Fibroblast of gingiva (primary cell): Measurements from ENCODE around the gene HAS3.
"Not testable (repeated sequence)": the region's sequence is repeated elsewhere in the genome, so short reads cannot be mapped to it uniquely, and the experiment has no call there.

ENCODE experiments used
- DNase-seq: peaks from one replicate; pipeline ENCODE4 v3.0.0-alpha.2; 2011; ENCODE audit warnings: low read depth

HAS3 gene, protein sequence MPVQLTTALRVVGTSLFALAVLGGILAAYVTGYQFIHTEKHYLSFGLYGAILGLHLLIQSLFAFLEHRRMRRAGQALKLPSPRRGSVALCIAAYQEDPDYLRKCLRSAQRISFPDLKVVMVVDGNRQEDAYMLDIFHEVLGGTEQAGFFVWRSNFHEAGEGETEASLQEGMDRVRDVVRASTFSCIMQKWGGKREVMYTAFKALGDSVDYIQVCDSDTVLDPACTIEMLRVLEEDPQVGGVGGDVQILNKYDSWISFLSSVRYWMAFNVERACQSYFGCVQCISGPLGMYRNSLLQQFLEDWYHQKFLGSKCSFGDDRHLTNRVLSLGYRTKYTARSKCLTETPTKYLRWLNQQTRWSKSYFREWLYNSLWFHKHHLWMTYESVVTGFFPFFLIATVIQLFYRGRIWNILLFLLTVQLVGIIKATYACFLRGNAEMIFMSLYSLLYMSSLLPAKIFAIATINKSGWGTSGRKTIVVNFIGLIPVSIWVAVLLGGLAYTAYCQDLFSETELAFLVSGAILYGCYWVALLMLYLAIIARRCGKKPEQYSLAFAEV

DNA sequence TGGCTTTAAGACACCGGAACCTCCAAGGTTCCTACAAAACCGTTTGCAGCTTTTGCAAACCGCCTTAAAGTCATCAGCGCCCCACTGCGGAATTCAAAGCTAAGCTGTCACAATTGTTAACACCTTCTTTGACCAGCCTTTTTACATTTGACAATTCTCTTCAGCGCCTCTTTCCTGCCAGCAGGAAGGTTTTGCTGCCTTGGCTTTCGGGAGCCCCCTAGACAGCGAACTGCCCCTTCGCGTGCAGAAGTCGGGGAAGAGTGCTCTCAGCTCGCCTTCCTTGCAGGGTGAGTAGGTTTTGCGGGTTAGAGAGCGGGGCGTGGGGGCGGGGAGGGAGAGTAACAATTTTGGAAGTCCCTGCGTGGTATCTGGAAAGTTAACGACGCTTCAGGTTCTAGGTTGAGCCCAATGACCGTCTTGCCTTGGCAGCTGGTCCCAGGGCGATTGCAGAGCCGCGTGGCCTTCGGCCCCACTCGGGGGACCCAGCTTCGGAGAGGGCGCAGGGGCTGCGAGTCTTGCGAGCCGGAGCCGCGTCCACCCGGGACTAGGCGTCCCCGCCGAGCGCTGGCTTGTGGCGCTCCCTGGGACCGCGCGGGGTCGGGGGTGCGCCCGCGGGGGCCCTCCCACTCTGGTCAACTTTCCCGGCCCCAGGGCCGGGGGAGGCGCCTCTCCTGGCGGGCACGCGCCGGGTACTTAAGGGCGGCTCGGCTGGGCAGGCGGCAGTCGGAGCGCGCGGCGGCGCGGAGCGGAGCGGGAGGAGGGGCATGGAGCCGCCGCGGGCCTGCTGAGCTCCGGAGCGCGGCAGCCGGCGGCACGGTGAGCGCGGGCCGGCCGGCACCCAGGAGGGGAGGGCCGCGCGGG lies at the start of gene HAS3:
HAS3 (plus strand) TSS at position 153 of the 861 bp plus-strand sequence. CDS start 3,743 bp downstream, outside the sequence.
- peak; percentile 55 for DNase-seq

DNA sequence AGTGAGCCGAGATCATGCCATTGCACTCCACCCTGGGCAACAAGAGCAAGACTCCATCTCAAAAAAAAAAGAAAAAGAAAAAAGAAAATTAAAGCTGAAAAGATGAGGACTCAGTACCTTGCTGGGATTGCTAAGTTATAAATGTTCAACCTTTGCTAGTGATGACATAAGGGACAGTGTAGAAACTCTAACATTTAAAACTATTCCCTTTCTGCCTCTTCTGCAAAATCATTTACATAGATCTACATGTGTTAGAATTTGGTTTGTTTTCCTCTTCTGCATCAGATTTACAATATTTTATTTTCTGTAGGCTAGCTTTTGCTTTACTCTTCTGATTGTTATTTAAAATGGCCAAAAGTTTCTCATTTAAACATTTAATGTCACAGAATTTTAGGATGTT lies 49.5 kb upstream of the HAS3 start:
- DNase-seq, result no peak

DNA sequence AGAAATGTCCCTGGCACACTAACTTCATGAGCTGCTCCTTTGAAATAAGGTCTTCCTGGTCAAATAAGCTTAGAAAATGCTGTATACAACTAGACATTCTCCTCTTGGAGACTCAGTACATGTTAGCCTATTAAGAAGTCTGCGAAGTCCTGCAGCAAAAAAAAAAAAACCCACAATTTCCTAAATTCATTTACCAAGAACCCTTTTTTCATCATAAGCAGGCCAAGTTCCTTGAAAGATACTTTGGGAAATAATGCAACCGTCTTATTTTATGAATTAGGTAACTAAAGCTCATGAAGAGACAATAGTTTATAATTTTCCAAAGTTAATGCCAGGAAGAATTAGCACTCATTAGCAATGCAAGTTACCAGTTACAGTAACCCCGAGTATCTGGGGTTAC lies 49.0 kb upstream of the HAS3 start:
- no peak for DNase-seq

DNA sequence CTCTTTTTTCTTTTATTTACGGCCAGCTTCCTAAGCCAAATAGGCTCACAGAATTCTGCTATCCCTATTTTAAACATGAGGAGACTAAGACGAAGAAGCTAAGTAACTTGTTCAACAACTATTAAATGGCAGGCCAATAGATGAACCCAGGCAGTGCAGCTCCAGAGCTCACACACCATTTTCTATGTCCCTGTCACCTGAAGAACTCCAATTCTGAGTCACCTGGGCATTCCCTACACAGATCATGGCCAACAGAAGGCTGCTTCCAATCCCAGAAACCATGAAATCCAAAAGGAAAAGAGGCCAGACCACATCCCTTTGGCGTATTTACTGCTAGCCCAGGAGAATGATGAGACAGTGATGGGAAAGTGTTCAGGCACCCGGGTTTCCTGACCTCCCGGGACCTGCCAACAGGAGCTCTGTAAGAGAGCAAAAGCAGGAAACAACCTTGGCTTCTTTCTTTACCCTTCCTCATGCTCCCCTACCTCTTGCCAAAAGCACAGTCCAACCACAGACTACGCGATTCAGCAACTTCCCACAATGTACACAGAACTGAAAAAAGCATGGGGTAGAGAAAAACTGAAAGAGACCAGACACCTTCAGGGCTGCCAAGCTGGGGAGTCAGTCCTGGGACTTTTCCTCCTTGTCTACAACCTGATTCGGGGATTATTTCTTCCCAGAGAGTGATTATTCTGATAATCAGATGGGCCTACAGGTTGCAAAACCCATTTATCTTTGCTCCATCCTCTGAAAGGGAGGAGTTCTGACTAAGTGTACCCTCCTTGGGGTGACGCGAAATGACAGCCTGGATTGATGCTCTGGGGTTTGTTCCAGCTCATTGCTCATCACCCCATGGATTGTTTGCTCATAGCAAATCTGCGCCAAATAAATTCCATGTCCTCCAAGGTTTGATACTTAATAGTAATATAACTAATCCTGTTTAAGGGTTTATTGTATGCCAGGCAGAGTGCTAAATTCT lies 47.8 kb upstream of the HAS3 start:
- DNase-seq, result peak; percentile 82

DNA sequence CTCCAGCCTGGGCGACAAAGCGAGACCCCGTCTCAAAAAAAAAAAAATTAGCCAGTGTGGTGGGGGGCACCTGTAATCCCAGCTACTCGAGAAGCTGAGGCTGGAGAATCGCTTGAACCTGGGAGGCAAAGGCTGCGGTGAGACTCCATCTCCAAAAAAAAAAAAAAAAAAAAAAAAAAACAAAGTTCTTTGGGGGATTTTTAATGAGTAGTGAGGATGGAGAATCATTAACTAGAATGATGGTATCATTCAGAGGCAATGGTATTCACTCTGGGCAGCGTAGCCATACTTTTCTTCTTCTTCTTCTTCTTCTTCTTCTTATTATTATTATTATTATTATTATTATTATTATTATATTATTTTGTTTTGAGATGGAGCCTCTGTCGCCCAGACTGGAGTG lies 42.0 kb upstream of the HAS3 start:
- DNase-seq, result not testable (repeated sequence)

DNA sequence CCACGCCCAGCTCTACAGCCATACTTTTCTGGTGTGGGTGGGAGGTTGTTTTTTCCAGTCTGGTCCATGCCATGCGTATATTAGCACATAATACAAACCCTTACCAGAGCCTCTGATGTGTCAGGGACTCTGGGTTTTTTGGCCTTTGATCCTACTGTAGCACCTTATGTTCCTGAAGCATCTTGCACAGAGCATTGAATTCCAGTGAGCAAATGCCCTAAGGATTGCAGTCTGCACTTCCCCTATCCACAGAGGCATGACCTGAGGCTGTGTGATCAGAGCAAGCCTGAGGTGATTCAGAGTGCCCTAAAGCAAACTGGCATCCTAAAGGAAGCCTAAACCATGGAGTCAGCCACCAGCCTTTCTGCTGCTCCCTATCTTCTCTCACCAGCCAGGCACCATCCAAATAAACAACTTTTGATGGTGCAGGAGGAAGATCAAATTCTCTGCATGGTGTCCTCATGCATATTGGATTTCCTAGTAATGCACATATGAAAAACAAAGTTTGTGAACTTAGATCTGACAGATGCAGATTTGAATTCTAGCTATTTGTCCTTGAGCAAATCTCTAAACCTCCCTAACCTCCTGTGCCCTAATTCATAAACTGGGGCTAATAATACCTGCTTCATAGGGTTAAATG lies 41.2 kb upstream of the HAS3 start:
- peak; percentile 68 for DNase-seq

DNA sequence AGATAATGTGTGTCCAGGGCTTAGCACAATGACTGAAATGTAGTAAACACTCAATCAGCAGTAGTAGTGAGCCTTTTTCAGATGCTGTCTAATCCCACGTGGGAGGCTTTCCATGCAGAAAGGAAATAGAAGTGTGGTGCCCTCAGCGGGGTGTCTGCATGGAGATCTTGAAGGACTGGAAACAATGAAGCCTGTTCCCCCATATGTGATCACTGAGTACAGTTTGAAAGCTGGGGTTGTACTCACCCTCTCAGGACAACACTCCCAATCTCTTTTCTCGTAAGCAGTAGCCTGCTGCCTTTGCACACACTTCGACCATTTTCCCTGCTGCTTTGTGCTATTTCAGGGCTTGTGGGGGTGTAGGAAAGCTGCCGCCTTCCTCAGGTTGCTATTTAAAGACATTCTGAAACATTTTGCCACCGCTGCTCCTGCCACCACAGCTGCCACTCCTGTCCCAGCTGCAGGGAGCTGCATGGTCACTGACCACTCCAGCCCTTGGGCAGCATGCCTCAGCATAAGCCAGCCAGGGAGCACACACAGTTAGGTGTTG lies 40.6 kb upstream of the HAS3 start:
- DNase-seq, result no peak

DNA sequence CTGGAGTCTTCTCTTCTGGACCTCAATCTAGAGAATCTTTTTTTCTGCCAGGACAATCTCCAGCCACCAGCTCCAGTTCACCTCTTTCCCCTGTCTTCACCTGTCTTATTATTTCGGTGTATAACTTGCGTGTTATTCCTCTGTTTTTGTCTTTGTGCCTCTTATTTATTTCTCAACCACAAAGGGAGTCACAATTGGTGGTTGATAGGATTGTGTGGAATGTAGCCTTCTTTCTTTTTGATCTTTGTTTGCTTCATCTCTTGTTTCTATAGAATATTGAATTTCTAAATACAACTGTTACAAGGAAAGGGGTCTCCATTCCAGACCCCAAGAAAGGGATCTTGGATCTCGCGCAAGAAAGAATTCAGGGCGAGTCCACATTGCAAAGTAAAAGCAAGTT lies 35.9 kb upstream of the HAS3 start:
- DNase-seq, result no peak

DNA sequence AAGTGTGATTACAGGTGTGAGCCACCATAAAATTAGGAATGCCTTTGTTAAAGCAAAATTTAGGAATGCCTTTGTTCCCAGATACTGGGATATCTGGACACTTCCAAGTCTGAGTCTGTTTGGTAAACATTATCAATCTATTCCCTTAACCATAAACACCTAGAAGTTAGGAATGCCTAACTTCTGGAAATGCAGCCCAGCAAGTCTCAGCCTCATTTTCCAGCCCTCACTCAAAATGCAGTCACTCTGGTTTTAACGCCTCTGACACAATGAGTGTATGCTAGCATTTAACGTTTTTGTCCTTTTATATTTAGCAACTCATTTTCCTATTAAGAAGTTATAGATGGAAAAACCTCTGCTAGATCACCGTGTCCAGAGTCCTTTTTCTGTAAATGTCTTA lies 34.4 kb upstream of the HAS3 start:
- no peak for DNase-seq

DNA sequence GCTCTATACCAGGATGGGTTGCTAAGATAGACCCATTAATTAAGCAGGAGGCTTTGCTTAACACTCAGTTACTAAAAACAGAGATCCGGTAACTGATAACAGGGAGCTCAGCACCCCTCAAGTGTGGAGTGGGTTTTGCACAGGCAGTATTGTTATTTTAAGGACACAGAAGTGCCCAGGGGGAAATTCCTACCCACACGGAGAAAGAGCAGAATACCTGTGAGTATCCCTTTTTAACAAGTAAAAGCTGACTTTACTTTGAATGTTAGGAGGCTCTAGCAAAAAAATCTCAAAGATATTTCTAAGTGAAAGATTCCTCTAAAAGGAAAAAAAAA lies 32.8 kb upstream of the HAS3 start:
- DNase-seq, result no peak

DNA sequence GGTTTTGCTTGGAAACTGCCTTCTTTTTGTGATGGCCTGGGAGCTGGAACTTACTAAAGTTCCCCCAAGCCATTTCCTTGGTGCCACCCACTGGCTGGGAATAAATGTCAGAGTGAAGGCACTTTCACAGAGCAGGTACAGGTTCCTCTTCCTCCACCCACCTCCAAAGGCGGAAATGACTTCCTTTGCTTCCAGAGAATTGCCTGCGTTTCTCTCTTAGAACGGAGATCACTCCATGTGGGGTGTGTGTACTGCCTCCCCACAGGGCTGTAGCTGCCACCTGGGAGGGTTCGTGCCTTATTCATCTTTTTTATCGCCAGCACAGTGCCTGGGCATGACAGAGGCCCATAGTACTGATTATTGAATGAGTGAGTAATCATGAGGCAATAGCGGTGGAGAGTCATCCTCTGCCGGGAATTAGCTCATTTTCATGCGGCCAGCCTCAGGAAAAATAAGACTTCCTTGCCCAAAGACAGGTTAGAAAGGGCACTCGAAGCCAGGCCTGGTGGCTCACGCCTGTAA lies 32.2 kb upstream of the HAS3 start:
- DNase-seq, result peak; percentile 70

DNA sequence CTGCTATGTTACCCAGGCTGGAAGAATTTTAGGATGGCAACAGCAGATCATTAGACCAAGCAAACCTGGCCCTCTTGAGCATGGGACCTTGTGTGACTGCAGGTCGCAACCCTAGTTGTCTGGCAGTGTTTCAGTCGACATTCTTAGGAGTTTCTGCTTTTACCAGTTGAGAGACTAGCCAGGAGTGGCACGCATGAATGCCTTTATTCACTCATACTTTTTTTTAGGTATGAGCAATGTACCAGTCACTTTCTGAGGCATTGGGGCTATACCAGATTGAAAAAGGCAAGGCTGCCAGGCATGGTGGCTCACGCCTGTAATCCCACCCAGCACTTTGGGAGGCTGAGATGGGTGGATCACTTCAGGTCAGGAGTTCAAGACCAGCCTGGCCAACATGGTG lies 28.2 kb upstream of the HAS3 start:
- DNase-seq, result peak; percentile 47

DNA sequence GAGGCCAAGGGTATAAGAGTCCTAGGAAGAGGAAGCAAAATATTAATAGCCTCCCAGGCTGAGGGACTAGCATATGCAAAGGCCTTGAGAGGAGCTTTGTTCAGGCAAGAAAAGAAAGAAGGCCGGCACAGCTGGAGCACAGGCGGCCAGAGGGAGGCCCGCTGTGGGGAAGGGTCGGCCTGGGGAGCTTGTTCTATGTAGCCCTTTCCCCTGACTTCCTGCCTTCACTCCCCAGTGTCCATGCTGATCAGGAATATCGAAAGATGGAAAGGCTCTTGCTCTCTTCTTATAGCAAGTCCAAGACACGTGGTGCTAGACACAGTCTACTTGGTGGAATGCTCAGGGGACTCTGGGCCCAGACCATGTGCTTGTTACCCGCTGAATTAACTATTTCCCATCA lies 27.4 kb upstream of the HAS3 start:
- DNase-seq, result no peak

DNA sequence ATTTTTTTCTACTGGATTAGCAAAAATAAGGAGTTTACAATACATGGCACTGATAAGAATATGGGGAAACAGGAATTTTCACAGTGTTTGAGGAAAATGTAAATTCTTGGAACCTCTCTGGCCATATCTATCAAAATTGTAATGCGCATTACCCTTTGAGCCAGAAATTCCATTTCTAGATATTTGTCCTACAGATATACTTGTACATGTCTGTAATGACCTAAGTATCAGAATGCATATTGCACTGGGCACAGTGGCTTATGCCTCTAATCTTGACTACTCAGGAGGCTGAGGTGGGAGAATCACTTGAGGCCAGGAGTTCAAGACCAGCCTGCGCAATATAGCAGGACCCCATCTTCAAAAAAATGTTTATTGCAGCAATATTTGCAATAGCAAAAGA lies 25.8 kb upstream of the HAS3 start:
- DNase-seq, result no peak

DNA sequence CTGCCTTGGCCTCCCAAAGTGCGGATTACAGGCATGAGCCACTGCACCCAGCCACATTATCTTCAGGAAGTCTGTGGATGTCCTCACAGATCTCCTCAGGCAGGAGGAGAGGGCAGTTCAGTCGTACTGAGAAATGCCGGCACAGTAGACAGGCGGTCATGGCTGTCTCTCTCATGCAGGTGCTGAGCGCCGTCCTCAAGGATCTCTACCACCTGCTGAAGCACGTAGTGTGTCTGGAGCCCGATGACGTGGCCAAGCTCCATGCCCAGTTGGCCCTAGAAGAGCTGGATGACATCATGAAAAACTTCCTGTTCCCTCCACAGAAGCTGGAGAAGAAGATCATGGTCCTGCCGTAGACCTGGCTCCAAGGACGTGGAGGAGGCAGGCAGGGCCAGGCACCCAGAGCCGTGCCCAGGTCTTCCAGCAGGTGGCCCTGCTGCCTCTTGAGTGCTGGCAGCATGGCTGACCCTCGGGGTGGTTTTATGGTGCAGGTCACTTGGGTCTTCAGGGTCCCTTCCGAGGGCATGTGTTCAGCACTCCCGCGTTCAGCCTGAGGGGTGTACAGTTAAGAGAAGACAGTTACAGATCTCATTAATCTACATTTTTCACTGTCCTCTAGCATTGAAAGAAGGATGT lies 22.0 kb upstream of the HAS3 start:
- no peak for DNase-seq

DNA sequence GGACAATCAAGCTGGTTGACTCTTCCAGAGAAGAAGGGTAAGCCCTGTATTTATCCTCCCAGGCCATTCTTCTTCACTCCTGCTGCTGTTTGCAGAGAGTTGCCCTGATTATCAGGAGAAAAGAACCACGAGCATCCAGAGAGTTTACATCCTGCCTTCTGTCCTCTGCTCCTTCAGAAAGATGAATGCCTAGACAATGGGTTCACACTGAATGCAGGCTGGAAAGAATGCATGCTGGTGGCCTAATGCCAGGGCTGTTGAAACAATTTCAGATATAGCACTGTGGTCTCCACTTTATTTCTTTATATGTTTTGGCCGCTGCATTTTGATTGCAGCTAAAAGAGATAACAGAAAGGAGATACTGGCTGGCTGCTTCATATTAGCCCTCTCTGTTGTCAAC lies 21.2 kb upstream of the HAS3 start:
- DNase-seq, result no peak

DNA sequence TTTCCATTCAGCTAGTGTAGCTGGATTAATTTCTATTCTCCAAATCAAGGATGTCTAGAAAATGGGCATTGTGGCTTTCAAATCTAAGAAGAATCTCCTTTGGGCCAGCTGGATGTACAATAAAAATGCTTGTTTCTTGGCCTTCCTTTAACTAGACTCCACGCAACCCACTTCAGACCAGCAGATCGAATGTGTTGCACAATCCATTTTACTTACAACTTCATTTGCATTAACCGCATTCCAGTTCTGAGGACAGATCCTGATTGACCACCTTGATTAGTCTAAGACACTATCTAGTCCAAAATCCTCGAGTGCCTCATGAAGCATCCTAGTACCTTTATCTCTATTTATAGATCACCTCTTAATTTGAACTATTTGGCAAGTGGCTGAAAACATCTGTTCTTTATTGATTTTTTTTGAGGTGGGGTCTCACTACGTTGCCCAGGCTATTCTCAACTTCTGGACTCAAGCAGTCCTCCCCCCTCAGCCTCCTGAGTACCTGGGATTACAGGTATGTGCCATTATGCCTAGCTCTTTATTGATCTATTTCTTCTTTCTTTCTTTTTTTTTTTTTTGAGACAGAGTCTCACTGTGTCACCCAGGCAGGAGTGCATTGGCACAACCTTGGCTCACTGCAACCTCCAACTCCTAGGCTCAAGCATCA lies 20.3 kb upstream of the HAS3 start:
- DNase-seq, result no peak

DNA sequence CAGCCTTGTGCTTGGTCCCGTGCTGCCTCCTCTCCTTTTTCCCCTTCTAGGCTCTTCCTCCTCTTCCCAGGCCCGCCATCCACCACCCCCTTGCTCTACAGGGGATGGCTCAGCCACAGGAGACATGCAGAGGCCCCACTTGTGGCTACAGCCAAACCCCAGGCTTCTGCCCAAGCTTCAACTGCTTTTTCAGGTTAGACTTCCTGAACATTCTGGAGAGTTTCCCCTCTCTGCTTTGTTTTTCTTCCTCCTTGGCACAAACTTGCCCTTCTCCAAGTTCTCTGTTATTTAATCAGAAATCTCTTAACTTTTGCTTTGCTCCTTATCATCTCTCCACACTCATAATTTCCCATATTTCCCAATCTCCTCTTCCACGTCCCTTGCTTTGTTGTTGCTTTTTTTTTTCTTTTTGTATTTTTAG lies 18.3 kb upstream of the HAS3 start:
- DNase-seq, result no peak

DNA sequence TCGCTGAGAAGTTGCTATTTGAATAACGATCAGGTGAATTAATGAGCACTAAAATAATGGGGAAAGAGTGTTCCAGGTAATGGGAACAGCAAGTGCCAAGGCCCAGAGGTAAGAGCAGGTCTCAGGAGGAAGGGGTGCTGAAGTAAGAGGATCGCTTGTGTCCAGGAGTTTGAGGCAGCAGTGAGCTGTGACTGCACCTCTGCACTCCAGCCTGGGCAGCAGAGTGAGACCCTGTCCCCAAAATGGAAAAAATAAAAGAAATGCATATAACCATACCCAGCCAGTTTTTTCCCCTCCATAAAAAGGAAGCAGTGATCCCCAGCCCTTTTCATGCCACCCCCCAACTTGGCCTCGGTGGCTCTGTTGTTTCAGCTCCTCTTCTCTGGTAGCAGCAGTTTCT lies 16.8 kb upstream of the HAS3 start:
- no peak for DNase-seq
